SU-DHL-6 (cell line): ENCODE results near the gene REXO1.

Source experiments
- H2AFZ ChIP-seq: fragments of 200-600 bp; sonication (generic); 2 replicates; pipeline ENCODE4 v1.6.1; 2014; ENCODE audit warnings: low read depth, mild to moderate bottlenecking, moderate library complexity, mixed read lengths, antibody characterized with exemption, low read length; ENCODE audit not compliant: severe bottlenecking
- H3F3A ChIP-seq: fragments of 200-600 bp; shearing (Covaris generic); 2 replicates; pipeline ENCODE4 v1.6.0; 2016; ENCODE audit warnings: antibody characterized with exemption, mild to moderate bottlenecking; ENCODE audit not compliant: insufficient read depth
- H3K27ac ChIP-seq: fragments of 200-600 bp; sonication (generic); 2 replicates; pipeline ENCODE4 v1.5.1; 2016; ENCODE audit warnings: low read depth, mild to moderate bottlenecking, low read length, moderate library complexity, mixed read lengths
- H3K27me3 ChIP-seq: fragments of 200-600 bp; sonication (generic), shearing (Covaris generic); 2 replicates; pipeline ENCODE4 v1.6.0; 2014; ENCODE audit warnings: mild to moderate bottlenecking, low read length
- H3K36me3 ChIP-seq: fragments of 200-600 bp; sonication (generic); 2 replicates; pipeline ENCODE4 v1.6.1; 2014; ENCODE audit warnings: mild to moderate bottlenecking, low read length, mixed read lengths
- H3K4me2 ChIP-seq: fragments of 300-600, 200-600 bp; shearing (Covaris generic), sonication (generic); 2 replicates; pipeline ENCODE4 v1.6.0; 2014; ENCODE audit warnings: low read length, low read depth, mild to moderate bottlenecking; ENCODE audit not compliant: poor library complexity, severe bottlenecking
- H3K4me3 ChIP-seq: fragments of 200-600 bp; sonication (generic); 2 replicates; pipeline ENCODE4 v1.5.1; 2014; ENCODE audit warnings: antibody characterized with exemption, low read length, mild to moderate bottlenecking, mixed read lengths; ENCODE audit not compliant: insufficient read depth, poor library complexity, severe bottlenecking
- H3K79me2 ChIP-seq: fragments of 200-600 bp; sonication (generic); 2 replicates; pipeline ENCODE4 v1.6.1; 2014; ENCODE audit warnings: mild to moderate bottlenecking, low read length, moderate library complexity; ENCODE audit not compliant: insufficient read depth
- H3K9ac ChIP-seq: fragments of 200-600 bp; sonication (generic); 2 replicates; pipeline ENCODE4 v1.7.0; 2014; ENCODE audit warnings: mild to moderate bottlenecking, low read length
- H3K9me2 ChIP-seq: fragments of 200-600 bp; sonication (generic); replicated peaks from 2 replicates; pipeline ENCODE4 v1.6.1; 2014; ENCODE audit warnings: low read length; ENCODE audit not compliant: insufficient read depth
- H3K9me3 ChIP-seq: fragments of 200-600 bp; sonication (generic); 2 replicates; pipeline ENCODE4 v1.6.1; 2014; ENCODE audit warnings: low read length, mixed read lengths; ENCODE audit not compliant: insufficient read depth
- H4K20me1 ChIP-seq: fragments of 200-600 bp; sonication (generic); 2 replicates; pipeline ENCODE4 v1.6.1; 2014; ENCODE audit warnings: low read depth, mild to moderate bottlenecking, antibody characterized with exemption, low read length, moderate library complexity, mixed read lengths
- CTCF ChIP-seq: fragments of 200-600 bp; sonication (generic); IDR thresholded peaks from one replicate; pipeline ENCODE4 v1.5.1; 2017; ENCODE audit warnings: antibody characterized with exemption, mild to moderate bottlenecking, low read length, moderate library complexity; ENCODE audit not compliant: insufficient read depth, poor library complexity, severe bottlenecking
- EZH2phosphoT487 ChIP-seq: fragments of 200-600 bp; sonication (generic), shearing (Covaris generic); conservative IDR thresholded peaks from 2 replicates; pipeline ENCODE4 v1.6.1; 2018; ENCODE audit warnings: mild to moderate bottlenecking, antibody characterized with exemption, low read length, moderate library complexity, mixed read lengths

REXO1 gene

GRCh38 chr19:1851654-1852580 lies 3.6 kb upstream of the REXO1 start:
- Histone ChIP-seq H3K4me3 (no peak overlapping the region), H3K4me2 (no peak overlapping the region), H3K79me2 (peaks cover 43% of the 10 kb centered on the region), H2AFZ (no peak overlapping the region), H3K27me3 (no peaks in the 10 kb centered on the region), H4K20me1 (peaks cover 8% of the 10 kb centered on the region; the same call in 1 of the 2 replicates), H3K27ac (no peak overlapping the region), H3K36me3 (no peaks in the 10 kb centered on the region), H3K9me2 (no peaks in the 10 kb centered on the region), H3K9me3 (no peaks in the 10 kb centered on the region), H3F3A (peaks cover 13% of the 10 kb centered on the region), H3K9ac (no peak overlapping the region)
- TF ChIP-seq EZH2phosphoT487 (no peak), CTCF (no peak)

- no peak overlapping the region for H2AFZ ChIP-seq
- H3K36me3 ChIP-seq = no peaks in the 10 kb centered on the region
- no peaks in the 10 kb centered on the region for H3K9me2 ChIP-seq
- no peak overlapping the region for H3K4me3 ChIP-seq
- no peaks in the 10 kb centered on the region for H3K27me3 ChIP-seq
- H3F3A ChIP-seq = peaks cover 13% of the 10 kb centered on the region
- H3K9ac ChIP-seq = no peak overlapping the region
- H4K20me1 ChIP-seq = peaks cover 8% of the 10 kb centered on the region; the same call in 1 of the 2 replicates
- no peak for TF ChIP-seq EZH2phosphoT487
- no peaks in the 10 kb centered on the region for H3K9me3 ChIP-seq
- H3K27ac ChIP-seq = no peak overlapping the region
- peaks cover 45% of the 10 kb centered on the region for H3K79me2 ChIP-seq
- H3K4me2 ChIP-seq = no peak overlapping the region
Measured at GRCh38 chr19:1850809-1851653, 2.7 kb upstream of the REXO1 start.

- Histone ChIP-seq H3K4me3 (no peak overlapping the region), H2AFZ (no peak overlapping the region), H3K27me3 (no peaks in the 10 kb centered on the region), H3F3A (peaks cover 13% of the 10 kb centered on the region), H4K20me1 (peaks cover 11% of the 10 kb centered on the region; the same call in 1 of the 2 replicates), H3K9me2 (no peaks in the 10 kb centered on the region), H3K79me2 (peaks cover 45% of the 10 kb centered on the region), H3K9ac (no peak overlapping the region), H3K4me2 (no peak overlapping the region), H3K27ac (no peak overlapping the region), H3K36me3 (no peaks in the 10 kb centered on the region), H3K9me3 (no peaks in the 10 kb centered on the region)
- TF ChIP-seq CTCF = no peak
- TF ChIP-seq EZH2phosphoT487 = no peak
Measured at GRCh38 chr19:1849886-1850398, 1.7 kb upstream of the REXO1 start.
